Measurements from ENCODE around the gene LRRC61.
A peak's percentile ranks its signal among the peaks of the same experiment; 100 is the strongest.

The LRRC61 gene

DNA sequence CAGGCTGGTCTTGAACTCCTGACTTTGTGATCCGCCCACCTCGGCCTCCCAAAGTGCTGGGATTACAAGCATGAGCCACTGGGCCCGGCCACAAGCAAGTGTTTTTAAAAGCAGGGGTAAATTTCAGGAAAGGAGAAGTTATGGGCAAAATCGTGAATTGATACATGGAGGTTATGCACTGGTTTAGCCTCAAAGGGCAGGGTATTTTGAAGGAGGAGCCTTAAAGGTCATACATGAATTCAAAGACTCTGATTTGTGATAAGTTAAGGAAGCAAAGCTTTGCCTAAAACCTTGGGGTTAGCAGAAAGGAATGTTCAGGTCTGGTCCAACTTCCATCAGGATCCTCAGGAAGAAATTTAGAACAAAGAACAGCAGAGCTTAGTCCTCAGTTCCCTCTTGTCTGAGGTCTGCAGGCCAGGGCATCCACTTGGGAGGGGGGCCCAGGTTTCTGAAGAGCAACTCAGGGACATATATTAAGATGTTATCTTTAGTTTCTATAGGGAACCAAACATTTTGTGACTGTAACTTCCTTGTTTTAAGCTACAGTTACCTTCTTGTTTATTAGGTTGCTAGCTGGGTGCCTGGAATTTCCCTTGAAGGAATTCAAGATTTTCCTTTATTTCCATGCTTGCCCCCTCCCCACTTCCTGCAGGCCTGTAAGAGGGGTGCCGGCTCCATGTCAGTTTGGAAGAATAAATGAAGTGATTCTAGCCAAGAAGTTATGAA is 42.7 kb downstream of the LRRC61 start:
- peak overlapping the region; percentile 75 for H3K27ac Mint-ChIP-seq
- peaks cover 58% of the 10 kb centered on the region for H3K4me1 Mint-ChIP-seq (ENCODE audit: low read depth)
- no peak overlapping the region for H3K4me3 Mint-ChIP-seq
- H3K27me3 Mint-ChIP-seq: no peaks in the 10 kb centered on the region
- no peaks in the 10 kb centered on the region for H3K9me3 Mint-ChIP-seq
- peaks cover 5% of the 10 kb centered on the region for H3K36me3 Mint-ChIP-seq (ENCODE audit: low read depth)

DNA sequence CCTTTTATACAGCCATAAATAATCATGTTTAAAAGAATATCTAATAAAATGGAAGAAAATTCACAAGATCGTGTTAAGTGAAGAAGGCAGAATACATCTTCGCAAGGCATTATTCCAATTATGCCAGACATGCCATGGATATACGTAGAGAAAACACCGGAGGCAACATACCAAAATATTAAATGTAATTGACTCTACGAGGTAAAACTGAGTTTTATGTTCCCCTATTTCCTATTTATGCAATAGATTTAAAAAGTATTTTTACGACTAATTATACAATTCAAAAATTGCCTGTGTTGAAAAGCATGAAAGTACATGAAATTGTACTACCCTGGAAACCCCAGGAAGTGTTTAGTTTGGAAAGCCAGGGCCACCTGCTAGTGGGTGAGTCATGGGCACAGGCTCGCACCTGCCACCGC is 44.5 kb downstream of the LRRC61 start:
- Mint-ChIP-seq H3K27ac (peak overlapping the region; percentile 92), H3K9me3 (no peaks in the 10 kb centered on the region), H3K4me1 (ENCODE audit: low read depth) (peaks cover 59% of the 10 kb centered on the region), H3K36me3 (ENCODE audit: low read depth) (peaks cover 9% of the 10 kb centered on the region), H3K4me3 (peak overlapping the region; percentile 83), H3K27me3 (no peaks in the 10 kb centered on the region)

DNA sequence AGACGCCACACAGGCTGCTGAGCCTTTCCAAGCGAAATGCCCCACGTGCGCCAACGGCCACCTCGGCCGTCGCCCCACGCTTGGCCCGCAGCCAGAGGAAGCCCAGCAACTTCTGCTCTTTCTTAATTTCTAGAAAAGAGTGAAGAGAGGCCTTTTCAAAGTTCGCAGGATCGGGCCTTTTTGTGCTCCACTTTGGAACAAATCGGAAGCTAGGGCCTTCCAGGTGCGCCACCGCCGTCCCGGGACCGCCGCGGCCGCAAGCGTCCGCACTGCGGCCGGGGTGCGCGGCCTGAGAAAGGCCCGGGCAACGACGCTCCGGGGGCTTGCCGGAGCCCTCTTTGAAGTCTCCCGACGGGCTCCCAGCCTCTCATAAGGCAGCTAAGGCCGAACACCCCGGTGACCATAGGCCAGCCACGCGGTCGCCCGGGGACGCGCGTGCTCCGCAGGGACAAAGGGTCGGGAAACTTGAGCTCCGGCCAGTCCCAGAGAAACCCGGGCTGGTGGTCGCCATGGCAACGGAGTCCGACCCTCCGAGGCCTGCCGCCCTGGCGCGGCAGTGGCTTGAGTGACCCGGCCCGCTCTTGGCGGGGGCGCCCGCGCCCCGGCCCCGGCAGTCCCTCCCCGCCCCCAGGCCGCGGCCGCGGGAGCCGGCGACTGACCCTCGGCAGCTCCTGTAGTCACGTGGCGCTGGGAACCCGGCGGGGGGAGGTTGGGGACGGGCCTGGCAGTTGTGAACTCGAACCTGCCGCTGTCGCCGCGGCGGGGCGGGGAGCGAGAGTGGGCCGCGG is 45.1 kb downstream of the LRRC61 start, which contains the start of gene REPIN1:
Gene REPIN1 (plus strand): TSS at position 727 of the 788 bp plus-strand sequence. CDS start 890 bp downstream, outside the sequence.
- H3K4me3 Mint-ChIP-seq: peak within 1 kb of the TSS; percentile 92
- H3K4me1 Mint-ChIP-seq (ENCODE audit: low read depth): peaks cover 62% of the 10 kb centered on the region
- H3K27me3 Mint-ChIP-seq: no peaks in the 10 kb centered on the region
- peaks cover 13% of the 10 kb centered on the region for H3K36me3 Mint-ChIP-seq (ENCODE audit: low read depth)
- no peaks in the 10 kb centered on the region for H3K9me3 Mint-ChIP-seq
- peak within 1 kb of the TSS; percentile 95 for H3K27ac Mint-ChIP-seq

DNA sequence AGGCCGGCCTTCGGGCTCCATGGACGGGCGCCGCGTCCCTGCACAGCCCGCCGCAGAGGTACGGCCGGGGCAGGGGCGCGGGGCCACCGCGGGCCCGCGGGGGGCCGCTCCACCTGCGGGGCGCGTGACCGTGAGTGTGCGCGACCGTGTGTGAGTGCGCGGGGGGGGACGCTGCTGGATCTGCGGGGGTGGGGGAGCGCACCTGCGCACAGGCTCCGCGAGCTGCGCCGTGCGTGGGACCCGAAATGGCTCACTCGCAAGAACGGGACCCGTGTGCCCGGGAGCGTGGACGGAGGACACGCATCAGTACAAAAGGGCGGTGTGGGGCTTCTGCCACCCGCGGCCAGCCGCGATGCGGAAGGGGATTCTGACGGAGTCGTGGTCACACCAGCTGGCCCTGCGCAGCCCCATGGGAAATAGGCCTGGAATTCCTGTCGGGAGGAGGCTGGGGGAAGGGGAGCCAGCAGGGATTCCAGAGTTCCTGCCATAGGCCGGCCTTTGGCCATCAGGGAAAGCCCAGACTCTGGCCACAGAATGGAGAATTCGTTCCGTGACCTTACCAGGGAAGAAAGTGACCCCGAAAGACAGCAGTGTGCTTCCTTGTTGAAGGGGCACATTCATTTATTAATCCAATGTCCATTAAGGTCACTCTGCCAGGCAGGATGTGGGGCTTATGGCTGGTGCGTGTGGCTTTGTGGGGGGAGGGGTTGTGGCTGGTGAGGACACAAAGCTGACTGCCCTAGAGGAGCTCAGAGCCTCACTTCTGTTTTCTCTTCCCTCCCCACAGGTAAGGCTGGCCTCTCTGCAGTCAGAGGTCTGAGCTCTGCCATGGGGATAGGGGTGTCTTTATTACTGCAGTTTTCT is 46.0 kb downstream of the LRRC61 start:
- no peaks in the 10 kb centered on the region for H3K27me3 Mint-ChIP-seq
- peak overlapping the region; percentile 95 for H3K27ac Mint-ChIP-seq
- peaks cover 20% of the 10 kb centered on the region for H3K36me3 Mint-ChIP-seq (ENCODE audit: low read depth)
- H3K4me3 Mint-ChIP-seq: peak overlapping the region; percentile 92
- H3K9me3 Mint-ChIP-seq: no peaks in the 10 kb centered on the region
- peaks cover 61% of the 10 kb centered on the region for H3K4me1 Mint-ChIP-seq (ENCODE audit: low read depth)

GRCh38 chr7:150369748-150370501 is 46.8 kb downstream of the LRRC61 start:
- Mint-ChIP-seq H3K27ac (peak overlapping the region; percentile 95), H3K4me1 (ENCODE audit: low read depth) (peaks cover 61% of the 10 kb centered on the region), H3K9me3 (no peaks in the 10 kb centered on the region), H3K36me3 (ENCODE audit: low read depth) (peaks cover 27% of the 10 kb centered on the region), H3K4me3 (peak overlapping the region; percentile 92), H3K27me3 (no peaks in the 10 kb centered on the region)

DNA sequence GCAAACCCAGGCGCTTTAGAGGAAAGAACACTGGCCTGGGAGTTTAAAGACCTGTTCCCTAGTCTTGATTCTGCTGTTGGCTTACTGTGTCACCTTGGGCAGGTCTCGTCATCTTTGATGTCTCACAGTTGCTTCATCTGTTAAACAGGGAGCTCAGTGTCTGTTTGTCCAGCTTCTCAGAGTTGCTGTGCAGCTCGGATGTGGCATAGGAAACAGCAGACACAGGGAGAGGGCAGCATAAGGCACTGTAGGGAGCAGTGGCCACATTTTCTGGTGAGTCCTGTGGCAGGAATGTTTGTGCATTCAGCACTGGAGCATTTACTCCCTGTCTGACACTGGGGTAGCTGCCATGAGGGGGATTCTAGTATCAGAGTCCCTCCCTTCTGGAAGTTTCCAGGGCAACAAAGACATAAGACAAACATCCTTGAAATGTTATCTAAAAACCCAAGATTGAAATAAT is 47.5 kb downstream of the LRRC61 start:
- Mint-ChIP-seq H3K9me3 (no peaks in the 10 kb centered on the region), H3K4me1 (ENCODE audit: low read depth) (peaks cover 61% of the 10 kb centered on the region), H3K4me3 (peak overlapping the region; percentile 92), H3K27ac (peak overlapping the region; percentile 41), H3K27me3 (no peaks in the 10 kb centered on the region), H3K36me3 (ENCODE audit: low read depth) (peaks cover 27% of the 10 kb centered on the region)

GRCh38 chr7:150371131-150371995 is 48.2 kb downstream of the LRRC61 start:
- Mint-ChIP-seq H3K4me1 (ENCODE audit: low read depth) (peaks cover 61% of the 10 kb centered on the region), H3K9me3 (no peaks in the 10 kb centered on the region), H3K36me3 (ENCODE audit: low read depth) (peaks cover 30% of the 10 kb centered on the region), H3K27me3 (no peaks in the 10 kb centered on the region), H3K4me3 (no peak overlapping the region), H3K27ac (peak overlapping the region; percentile 41)

DNA sequence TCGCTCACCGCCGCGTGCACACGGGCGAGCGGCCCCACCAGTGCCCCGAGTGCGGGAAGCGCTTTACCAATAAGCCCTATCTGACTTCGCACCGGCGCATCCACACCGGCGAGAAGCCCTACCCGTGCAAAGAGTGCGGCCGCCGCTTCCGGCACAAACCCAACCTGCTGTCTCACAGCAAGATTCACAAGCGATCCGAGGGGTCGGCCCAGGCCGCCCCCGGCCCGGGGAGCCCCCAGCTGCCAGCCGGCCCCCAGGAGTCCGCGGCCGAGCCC is 48.8 kb downstream of the LRRC61 start:
- Mint-ChIP-seq H3K27me3 (no peaks in the 10 kb centered on the region), H3K4me1 (ENCODE audit: low read depth) (peaks cover 64% of the 10 kb centered on the region), H3K27ac (no peak overlapping the region), H3K4me3 (no peak overlapping the region), H3K36me3 (ENCODE audit: low read depth) (peaks cover 30% of the 10 kb centered on the region), H3K9me3 (no peaks in the 10 kb centered on the region)

- Mint-ChIP-seq H3K36me3 (ENCODE audit: low read depth) (peaks cover 30% of the 10 kb centered on the region), H3K4me1 (ENCODE audit: low read depth) (peaks cover 64% of the 10 kb centered on the region), H3K4me3 (no peak overlapping the region), H3K9me3 (no peaks in the 10 kb centered on the region), H3K27me3 (no peaks in the 10 kb centered on the region), H3K27ac (no peak overlapping the region)
Measured at GRCh38 chr7:150372271-150373048, 49.3 kb downstream of the LRRC61 start.

DNA sequence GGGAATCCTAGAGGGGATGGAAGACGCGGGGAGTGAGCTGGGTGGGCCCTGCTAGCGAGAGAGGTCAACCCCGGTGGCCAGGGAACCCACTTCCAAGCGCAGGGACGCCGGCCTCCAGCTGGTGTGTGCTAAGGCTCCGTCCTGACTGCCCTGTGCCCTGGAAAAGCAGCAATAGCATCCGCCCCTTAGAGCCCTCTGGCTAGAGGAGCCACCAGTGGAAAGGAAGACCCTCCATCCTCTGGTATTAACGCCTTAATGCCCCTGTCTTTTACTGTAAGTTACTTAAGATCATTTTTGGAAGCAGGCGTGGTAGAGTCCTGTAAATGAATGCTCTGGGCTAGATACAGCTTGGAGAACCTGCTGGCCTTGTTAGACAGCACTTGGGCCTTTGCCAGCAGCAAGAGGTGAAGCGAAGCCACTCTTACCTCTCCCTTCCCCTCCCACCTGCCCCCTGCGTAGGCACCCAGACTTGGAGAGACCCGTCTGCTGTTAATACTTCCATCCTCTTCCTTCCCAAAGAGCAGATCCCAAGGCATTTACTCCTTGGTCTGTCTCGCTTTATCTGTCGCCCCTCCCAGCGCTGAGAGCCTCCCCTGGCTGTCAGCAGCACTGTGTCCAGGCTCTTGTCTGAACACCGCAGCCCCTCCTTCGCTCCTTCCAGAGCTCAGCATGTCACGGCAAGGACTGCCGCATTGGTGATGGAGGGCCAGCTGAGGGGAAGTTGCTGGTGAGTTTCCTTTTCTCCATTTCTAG is 50.1 kb downstream of the LRRC61 start:
- Mint-ChIP-seq H3K27me3 (no peaks in the 10 kb centered on the region), H3K9me3 (no peaks in the 10 kb centered on the region), H3K4me3 (no peak overlapping the region), H3K27ac (peak overlapping the region; percentile 40), H3K4me1 (ENCODE audit: low read depth) (peaks cover 64% of the 10 kb centered on the region), H3K36me3 (ENCODE audit: low read depth) (peaks cover 30% of the 10 kb centered on the region)

DNA sequence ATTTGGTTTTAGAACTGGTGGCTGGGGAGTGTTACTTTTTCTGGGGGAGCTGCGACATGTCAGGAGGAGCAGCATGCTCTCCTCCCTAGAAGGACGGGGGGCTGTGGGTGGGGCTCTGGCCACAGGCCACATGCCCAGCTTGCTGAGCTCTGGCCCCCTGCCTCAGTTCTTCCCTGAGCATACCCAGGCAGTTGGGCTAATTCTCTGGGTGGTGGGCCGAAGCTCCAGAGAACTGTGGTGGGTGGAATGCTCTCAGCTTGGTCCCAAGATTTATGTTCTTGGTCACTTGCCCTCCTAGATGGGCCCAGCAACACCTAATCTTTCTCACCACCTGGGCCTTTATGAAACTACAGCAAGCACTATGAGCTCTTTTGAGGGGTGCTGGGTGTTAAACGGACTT is 50.9 kb downstream of the LRRC61 start:
- no peak overlapping the region for H3K4me3 Mint-ChIP-seq
- peaks cover 64% of the 10 kb centered on the region for H3K4me1 Mint-ChIP-seq (ENCODE audit: low read depth)
- H3K27ac Mint-ChIP-seq: peak overlapping the region; percentile 2
- peaks cover 30% of the 10 kb centered on the region for H3K36me3 Mint-ChIP-seq (ENCODE audit: low read depth)
- H3K9me3 Mint-ChIP-seq: no peaks in the 10 kb centered on the region
- H3K27me3 Mint-ChIP-seq: no peaks in the 10 kb centered on the region

- H3K36me3 Mint-ChIP-seq (ENCODE audit: low read depth): peaks cover 30% of the 10 kb centered on the region
Measured at GRCh38 chr7:150374472-150374871, 51.3 kb downstream of the LRRC61 start.

More at GRCh38 chr7:150374472-150374871, 51.3 kb downstream of the LRRC61 start:
- Mint-ChIP-seq H3K4me3 (no peak overlapping the region), H3K4me1 (ENCODE audit: low read depth) (peaks cover 59% of the 10 kb centered on the region), H3K27ac (peak overlapping the region; percentile 2), H3K9me3 (no peaks in the 10 kb centered on the region), H3K27me3 (no peaks in the 10 kb centered on the region)

All from stimulated activated naive CD8-positive, alpha-beta T cell treated with anti-CD3 and anti-CD28 coated beads, Interleukin-15, Interleukin-2, amounts not matched to agents 100 ng/mL and 50 ng/mL, for 24 hours (primary cell).